ENCODE data around the gene PXK.

Gene PXK

GRCh38 chr3:58386626-58387365 lies 54.1 kb downstream of the PXK start:
- no peak for DNase-seq

DNA sequence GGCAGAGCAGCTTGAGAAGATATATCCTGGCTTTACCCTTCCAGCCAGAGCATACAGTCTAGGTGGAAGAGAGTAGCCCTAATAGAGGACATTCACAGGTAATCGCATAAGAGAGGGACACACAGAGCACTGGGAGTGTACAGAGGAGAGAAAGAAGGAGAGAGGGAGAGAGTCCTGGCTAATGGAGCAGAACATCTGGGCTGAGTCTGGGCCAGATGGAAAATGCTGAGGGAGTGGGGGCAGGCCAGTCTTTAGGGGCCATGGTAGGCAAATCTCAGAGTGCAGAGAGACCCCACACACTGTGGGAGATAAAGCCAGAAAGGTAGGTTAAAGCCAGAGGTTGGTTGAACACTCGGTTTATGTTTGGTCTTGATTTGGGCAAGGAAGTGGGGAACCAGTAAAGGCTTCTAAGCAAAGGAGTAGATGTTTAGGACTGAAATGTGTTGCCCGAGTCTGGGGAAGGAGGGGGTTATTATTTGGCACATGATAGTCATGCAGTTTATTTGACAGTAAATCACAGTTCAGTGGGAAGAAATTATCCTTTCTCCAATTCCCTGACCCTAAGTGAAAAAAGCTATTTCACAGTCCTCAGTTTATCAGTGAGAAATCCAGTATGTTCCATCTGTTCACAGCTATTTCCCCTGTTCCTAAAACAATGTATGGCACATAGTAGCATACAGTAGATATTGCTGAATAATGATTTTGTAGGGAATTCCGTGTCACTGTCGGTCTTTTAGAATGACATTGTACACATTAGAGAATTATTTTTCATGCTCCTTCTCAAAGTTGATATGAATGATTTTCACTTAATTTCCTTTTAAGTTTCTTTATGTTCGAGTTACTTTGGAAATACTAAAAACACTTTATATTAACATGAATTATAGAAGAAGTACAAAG lies 55.2 kb downstream of the PXK start:
- no peak for DNase-seq

- DNase-seq: no peak
Measured at GRCh38 chr3:58388550-58389091, 55.9 kb downstream of the PXK start.

DNA sequence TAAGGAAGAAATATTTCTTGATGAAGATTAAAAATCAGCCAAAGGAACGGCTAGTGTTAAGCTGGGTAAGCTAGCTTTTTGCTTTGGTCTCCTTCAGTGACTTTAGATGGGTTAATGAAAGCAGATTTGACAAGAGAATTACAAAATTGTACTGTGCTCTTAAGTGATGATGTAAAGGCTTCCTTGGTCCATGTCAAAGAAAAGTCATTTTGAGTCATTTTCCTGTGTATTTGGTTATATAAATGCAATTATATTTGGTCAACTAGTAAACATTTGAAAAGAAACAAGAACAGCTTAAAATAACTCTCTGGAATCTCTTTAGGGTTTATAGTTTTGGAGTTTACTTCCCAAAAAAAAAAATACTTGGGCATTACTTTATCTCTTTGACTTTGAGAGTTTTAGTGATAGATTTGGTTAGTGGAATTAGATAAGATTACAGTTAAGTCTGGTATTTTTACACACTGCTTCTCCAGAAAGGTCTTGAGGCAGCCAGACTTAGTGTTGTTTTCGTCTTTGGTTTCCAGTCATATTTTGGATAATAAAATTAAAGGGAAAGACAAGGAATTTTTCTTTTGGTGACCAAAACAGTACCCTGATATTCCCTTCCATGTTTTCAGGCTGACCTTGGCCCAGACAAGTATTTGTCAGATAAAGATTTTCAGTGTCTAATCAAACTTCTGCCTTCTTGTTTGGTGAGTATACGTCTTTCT lies 58.6 kb downstream of the PXK start:
- no peak for DNase-seq

DNA sequence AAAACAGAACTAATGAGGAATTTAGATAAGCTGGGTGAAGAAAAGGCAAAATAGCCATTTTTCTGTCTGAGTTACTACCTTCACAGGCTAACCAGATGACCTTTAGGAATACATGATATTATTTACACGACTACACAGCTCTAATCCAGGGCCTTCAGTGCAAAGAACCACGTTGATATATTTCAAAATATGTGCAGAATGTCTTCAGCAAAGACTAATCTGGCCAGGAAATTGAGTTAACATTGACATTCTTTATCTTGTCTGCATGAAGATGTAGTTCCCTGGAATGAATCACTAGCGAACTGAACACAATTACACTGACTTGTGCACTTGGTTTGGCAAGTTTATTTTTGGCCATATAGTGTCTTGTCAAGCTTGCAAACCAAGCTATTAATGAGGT lies 59.5 kb downstream of the PXK start:
- no peak for DNase-seq

DNA sequence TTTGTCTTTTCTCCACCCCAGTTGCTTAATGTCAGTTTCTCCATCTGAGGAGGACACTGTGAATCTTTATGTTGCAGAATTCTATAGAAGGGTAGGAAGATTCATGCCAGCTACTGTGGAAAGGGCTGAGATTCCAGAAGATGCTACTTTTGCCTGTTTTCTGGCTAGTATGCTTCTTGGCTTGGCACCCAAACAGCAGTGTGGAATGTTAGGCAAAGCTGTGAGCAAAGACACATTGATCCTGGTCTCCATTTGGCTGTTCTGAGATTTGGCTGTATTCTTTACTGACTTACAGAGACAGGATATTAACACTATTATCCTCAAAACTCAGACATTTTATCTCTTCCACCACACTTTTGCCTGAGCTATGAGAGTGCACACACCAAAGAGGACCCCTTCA lies 61.6 kb downstream of the PXK start:
- DNase-seq: no peak

DNA sequence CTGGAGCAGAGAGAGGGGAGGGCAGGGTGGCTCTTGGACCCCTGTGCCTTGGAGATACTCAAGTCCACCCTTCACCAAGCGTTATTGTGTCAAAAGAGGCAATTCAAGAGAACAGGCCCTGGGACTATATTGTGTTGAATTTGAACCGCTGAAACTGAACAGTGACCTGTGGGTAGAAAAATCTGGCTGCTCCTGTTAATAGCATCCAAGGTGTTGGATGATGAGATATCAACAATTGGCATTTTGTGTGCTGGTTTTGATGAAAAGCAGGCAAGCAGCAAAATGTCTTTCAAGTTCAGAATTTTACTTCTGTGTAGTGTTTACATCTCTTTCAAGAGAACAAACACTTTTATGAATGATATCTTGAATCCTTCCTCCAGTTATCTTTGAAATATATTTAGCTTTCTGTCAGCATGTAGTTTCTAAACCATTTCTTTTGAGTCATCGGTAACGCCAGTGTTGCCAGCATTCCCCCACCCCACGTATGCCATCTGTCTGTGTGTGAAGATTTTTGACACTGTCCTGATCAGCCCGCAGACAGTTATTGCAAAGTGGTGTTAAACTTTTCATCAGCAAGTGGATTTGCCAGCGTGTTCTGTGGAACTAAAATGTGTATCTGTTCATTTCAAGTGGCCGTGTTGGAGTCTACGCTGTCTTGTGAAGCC lies 66.1 kb downstream of the PXK start:
- DNase-seq: no peak

- DNase-seq: no peak
Measured at GRCh38 chr3:58403513-58404109, 70.9 kb downstream of the PXK start.

DNA sequence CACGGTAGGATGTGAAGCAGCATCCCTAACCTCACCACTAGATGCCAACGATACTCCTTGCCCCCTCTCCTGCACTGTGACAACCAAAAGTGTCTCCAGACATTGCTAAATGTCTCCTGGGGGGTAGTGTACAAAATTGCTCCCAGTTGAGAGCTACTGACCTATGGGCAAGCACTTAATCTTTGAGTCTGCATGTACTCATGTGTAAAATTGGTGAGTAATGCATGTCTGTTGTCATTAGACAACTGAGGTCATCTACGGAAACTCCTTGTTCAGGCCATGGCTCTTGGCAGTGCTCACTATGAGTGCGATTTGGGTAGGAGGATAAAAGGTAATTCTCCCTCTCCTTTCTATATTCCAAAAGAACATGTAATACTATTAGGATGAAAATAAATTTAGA lies 71.7 kb downstream of the PXK start:
- DNase-seq: no peak

GRCh38 chr3:58408906-58409305 lies 76.2 kb downstream of the PXK start:
- DNase-seq: no peak

GRCh38 chr3:58409663-58410062 lies 77.0 kb downstream of the PXK start:
- no peak for DNase-seq

- no peak for DNase-seq
Measured at GRCh38 chr3:58411036-58411435, 78.3 kb downstream of the PXK start.

GRCh38 chr3:58411851-58412830 lies 79.4 kb downstream of the PXK start:
- no peak for DNase-seq

DNA sequence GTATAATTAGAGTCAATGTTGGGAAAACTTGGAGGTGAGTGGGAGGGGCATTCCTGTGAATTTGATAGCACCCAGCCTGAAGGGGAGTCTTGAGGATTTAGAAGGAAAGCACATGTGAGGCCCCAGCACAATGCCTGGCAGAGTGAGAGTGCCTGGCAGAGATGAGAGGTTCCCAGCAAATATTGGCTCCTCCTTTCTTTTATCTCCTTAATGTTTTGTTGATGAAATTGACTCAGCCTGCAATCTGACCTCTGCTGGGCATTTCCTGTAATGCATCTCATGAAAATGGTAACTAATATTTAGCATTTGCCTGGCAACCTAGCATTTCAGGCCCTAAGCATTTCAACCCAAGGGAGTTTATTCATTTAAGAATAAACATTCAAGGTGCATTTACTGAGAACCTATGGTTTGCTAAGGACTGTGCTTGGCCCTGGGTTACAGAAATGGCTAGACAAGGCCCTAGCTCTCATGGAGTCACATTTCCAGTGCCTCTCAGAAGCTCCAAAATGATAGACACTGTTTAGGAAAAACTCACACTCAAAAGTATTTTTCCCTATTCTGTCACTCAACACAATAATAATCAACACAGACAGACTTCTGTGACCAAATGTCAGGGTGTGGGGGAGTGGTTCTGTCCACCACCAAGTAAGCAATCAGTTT lies 82.0 kb downstream of the PXK start:
- no peak for DNase-seq

DNA sequence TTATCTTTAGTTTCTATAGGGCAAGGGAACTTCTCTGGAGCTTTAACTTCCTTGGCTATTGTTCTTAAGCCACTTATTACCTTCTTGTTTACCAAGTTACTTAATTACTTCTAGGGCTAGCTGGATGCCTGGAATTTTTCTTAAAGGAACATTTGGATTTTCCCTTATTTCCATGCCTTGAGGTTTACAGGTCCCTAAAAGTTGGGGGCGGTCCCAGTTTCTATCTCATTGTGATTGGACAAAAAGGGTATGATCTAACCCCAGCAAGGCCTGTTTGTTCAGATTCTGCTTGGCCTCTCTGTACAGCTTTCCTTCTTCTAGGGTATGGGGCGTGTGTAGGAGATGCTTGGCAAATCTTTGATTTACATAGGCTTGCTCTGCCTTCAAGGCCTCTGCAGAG lies 83.5 kb downstream of the PXK start:
- DNase-seq: no peak

GRCh38 chr3:58417075-58417474 lies 84.4 kb downstream of the PXK start:
- no peak for DNase-seq

GRCh38 chr3:58418227-58418626 lies 85.5 kb downstream of the PXK start:
- DNase-seq: no peak

GRCh38 chr3:58419780-58420507 lies 87.3 kb downstream of the PXK start:
- DNase-seq: no peak

DNA sequence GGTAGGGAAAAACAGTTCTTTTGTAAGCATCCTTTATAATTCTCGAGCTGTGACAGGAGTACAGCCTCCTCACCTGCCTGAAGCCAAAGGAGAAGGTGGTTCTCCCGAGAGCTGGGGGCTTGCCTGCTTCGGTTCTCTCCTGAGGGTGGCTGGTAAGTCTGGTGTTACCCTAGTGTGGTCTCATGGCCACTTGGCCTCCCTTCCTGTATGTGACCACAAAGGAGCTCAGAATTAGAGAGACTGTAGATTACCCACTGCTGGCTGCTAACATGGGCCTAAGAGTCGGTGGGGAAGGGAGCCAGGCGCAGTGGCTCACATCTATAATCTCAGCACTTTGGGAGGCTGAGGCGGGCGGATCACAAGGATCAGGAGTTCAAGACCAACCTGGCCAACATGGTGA lies 88.3 kb downstream of the PXK start:
- DNase-seq: no peak
